Neuronal stem cell (in vitro differentiated cells): Measurements from ENCODE around the gene SPATA20.

Experiments
- DNase-seq: peaks from one replicate; pipeline ENCODE4 v3.0.0-alpha.2; 2013; ENCODE audit warnings: low spot score
- H2AFZ ChIP-seq: one replicate; pipeline ENCODE4 v1.6.1; 2013; ENCODE audit warnings: mild to moderate bottlenecking, low read length, inconsistent platforms
- H2AK5ac ChIP-seq: 2 replicates; pipeline ENCODE4 v1.6.1; 2013; ENCODE audit warnings: low read depth, mild to moderate bottlenecking, inconsistent platforms, low read length, moderate library complexity, mixed read lengths
- H2BK120ac ChIP-seq: 2 replicates; pipeline ENCODE4 v1.6.1; 2013; ENCODE audit warnings: low read depth, mild to moderate bottlenecking, inconsistent platforms, low read length, moderate library complexity, mixed read lengths
- H2BK12ac ChIP-seq: one replicate; pipeline ENCODE4 v1.6.1; 2013; ENCODE audit warnings: low read length, inconsistent platforms
- H2BK15ac ChIP-seq: 2 replicates; pipeline ENCODE4 v1.6.1; 2013; ENCODE audit warnings: mild to moderate bottlenecking, low read length, inconsistent platforms, mixed read lengths
- H2BK5ac ChIP-seq: one replicate; pipeline ENCODE4 v1.6.1; 2013; ENCODE audit warnings: inconsistent platforms, mild to moderate bottlenecking, low read length, moderate library complexity
- H3K14ac ChIP-seq: one replicate; pipeline ENCODE4 v1.6.1; 2013; ENCODE audit warnings: low read length, inconsistent platforms
- H3K18ac ChIP-seq: 2 replicates; pipeline ENCODE4 v1.6.1; 2013; ENCODE audit warnings: low read length, inconsistent platforms
- H3K23ac ChIP-seq: 2 replicates; pipeline ENCODE4 v1.6.1; 2013; ENCODE audit warnings: low read depth, mild to moderate bottlenecking, mixed read lengths, low read length, inconsistent platforms; ENCODE audit not compliant: poor library complexity
- H3K27ac ChIP-seq: replicated peaks from 3 replicates; pipeline ENCODE4 v1.5.1; 2013; ENCODE audit warnings: low read length, inconsistent platforms
- H3K27me3 ChIP-seq, 3 experiments: 2 replicates each; pipeline ENCODE4 v1.6.1; 2013; ENCODE audit warnings: low read length in 3 of 3, mild to moderate bottlenecking in 2 of 3, inconsistent platforms in 1 of 3, low read depth in 1 of 3, mixed read lengths in 1 of 3, moderate library complexity in 1 of 3; ENCODE audit not compliant: control insufficient read depth in 3 of 3, insufficient read depth in 3 of 3
- H3K36me3 ChIP-seq, 2 donors: replicated peaks in 1 of 2; 2 replicates each; pipeline ENCODE4 v1.6.1; 2013; ENCODE audit warnings: low read length in 2 of 2; ENCODE audit not compliant: control insufficient read depth in 2 of 2, insufficient read depth in 2 of 2
- H3K4ac ChIP-seq: 2 replicates; pipeline ENCODE4 v1.6.1; 2013; ENCODE audit warnings: inconsistent platforms, mild to moderate bottlenecking, low read length, moderate library complexity
- H3K4me1 ChIP-seq, 2 donors: 1 replicate in 1 of 2; 2 replicates in 1 of 2; pipeline ENCODE4 v1.6.1; 2013; ENCODE audit warnings: low read length in 2 of 2, low read depth in 1 of 2; ENCODE audit not compliant: control insufficient read depth in 2 of 2, insufficient read depth in 1 of 2
- H3K4me2 ChIP-seq: one replicate; pipeline ENCODE4 v1.6.1; 2013; ENCODE audit warnings: mild to moderate bottlenecking, low read length, inconsistent platforms; ENCODE audit not compliant: insufficient read depth, poor library complexity, severe bottlenecking
- H3K4me3 ChIP-seq, 2 donors: 2 replicates each; pipeline ENCODE4 v1.5.1; 2013; ENCODE audit warnings: low read length in 2 of 2, mild to moderate bottlenecking in 2 of 2, inconsistent platforms in 1 of 2, moderate library complexity in 1 of 2
- H3K79me1 ChIP-seq: one replicate; pipeline ENCODE4 v1.6.1; 2013; ENCODE audit warnings: low read depth, mild to moderate bottlenecking, inconsistent platforms, low read length, moderate library complexity
- H3K9ac ChIP-seq: one replicate; pipeline ENCODE4 v1.6.1; 2013; ENCODE audit warnings: mild to moderate bottlenecking, low read depth, low read length, inconsistent platforms; ENCODE audit not compliant: poor library complexity
- H3K9me3 ChIP-seq, 2 donors: replicated peaks in 1 of 2; 2 replicates each; pipeline versions ENCODE3 to v1.6.1; 2013; ENCODE audit warnings: low read length in 2 of 2, mild to moderate bottlenecking in 2 of 2, inconsistent platforms in 1 of 2, low read depth in 1 of 2, mixed read lengths in 1 of 2, moderate library complexity in 1 of 2; ENCODE audit not compliant: control insufficient read depth in 2 of 2, insufficient read depth in 1 of 2
- H4K8ac ChIP-seq: one replicate; pipeline ENCODE4 v1.6.1; 2013; ENCODE audit warnings: low read depth, mild to moderate bottlenecking, inconsistent platforms, low read length, moderate library complexity
- H4K91ac ChIP-seq: one replicate; pipeline ENCODE4 v1.6.1; 2013; ENCODE audit warnings: low read length, low read depth, mild to moderate bottlenecking, inconsistent platforms; ENCODE audit not compliant: poor library complexity
- WGBS, 2 donors: extraction: QIAGEN DNeasy Blood & Tissue Kit; methylation state at CpG; one replicate each; pipeline ENCODE4 v1.1.7; 2013; ENCODE audit warnings: missing lambda C conversion rate in 2 of 2, mixed read lengths in 1 of 2; ENCODE audit not compliant: insufficient read length in 2 of 2, insufficient replicate concordance in 1 of 2; ENCODE audit errors: extremely low coverage in 2 of 2; 5-methylcytosine and 5-hydroxymethylcytosine counted together

Gene SPATA20

DNA sequence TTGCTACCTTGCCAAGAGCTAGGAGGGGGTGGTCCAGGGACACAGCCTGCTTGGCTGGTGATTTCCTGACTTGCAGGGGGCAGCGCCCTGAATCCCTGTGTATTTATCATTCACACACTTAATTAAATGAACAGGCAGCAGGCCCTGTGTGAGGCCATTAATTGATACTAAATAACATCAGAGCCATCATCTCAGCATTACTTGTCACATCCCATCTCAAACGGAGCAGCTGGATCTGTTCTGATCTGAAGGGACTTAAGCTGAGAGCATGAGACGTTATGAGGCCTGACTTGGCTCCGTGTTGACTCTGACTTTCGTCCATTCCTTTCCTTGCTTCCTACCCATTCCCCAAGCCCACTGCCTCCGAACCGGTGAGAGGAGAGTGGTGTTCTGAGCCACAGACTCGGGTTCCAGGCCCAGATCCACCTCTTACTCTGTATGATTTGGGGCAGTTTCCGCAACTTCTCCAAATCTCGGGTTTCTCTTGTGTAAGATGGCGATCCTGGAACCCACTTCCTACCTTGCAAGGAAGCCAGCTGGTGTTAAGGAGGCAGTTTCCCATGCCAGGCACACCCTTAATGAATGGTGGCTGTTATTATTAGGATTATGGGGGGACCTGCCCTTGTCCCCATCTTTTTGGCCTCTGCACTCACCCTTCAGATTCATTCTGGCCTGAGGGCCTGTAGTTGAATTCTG is 47.3 kb downstream of the SPATA20 start:
- peak overlapping the region; percentile 88 for H2AK5ac ChIP-seq
- no peaks in the 10 kb centered on the region for H3K9me3 ChIP-seq
- peak overlapping the region; percentile 68 for H2BK15ac ChIP-seq
- peak overlapping the region; percentile 9 for H3K18ac ChIP-seq
- no peak for DNase-seq
- peaks cover 0 to 6% (median 0%) of the 10 kb centered on the region in 3 experiments for H3K27me3 ChIP-seq
- no peak overlapping the region for H2BK12ac ChIP-seq
- H3K4me3 ChIP-seq, result no peak overlapping the region
- no peak overlapping the region for H2AFZ ChIP-seq
- no peak overlapping the region for H3K9ac ChIP-seq
- no peak overlapping the region for H4K8ac ChIP-seq
- no peak overlapping the region for H3K27ac ChIP-seq
- no peak overlapping the region for H2BK120ac ChIP-seq
- H3K14ac ChIP-seq, result no peak overlapping the region
- H3K4ac ChIP-seq, result no peak overlapping the region
- no peak overlapping the region for H3K4me2 ChIP-seq
- H2BK5ac ChIP-seq, result no peak overlapping the region
- H3K23ac ChIP-seq, result peak overlapping the region; percentile 52
- peaks cover 0 to 1% of the 10 kb centered on the region in 2 donors for H3K36me3 ChIP-seq
- H4K91ac ChIP-seq, result no peak overlapping the region
- no peaks in the 10 kb centered on the region for H3K79me1 ChIP-seq
- WGBS, 2 donors, result no CpG with 5 or more reads among the region's 11 CpGs
- peaks cover 18 to 33% of the 10 kb centered on the region in 2 donors for H3K4me1 ChIP-seq

DNA sequence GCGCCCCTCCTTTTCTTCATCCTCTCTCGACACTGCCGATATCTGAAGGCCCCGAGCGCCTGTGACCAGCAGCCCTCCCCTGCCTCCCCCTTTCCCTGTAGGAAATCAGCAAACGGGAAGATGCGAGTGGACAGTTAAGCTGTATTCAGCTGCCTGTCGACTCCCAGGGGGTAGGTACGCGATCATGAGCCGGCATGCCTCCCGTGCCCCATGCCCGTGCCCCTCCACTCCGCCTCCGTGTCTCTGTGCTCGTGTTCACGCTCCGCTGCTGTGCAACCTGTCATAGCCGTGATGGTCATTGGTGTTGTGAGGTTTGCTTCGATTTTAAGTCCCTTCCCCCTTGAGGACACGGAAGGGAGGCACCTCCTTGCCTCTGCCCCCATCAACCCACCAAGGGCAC is 47.9 kb downstream of the SPATA20 start:
- Histone ChIP-seq H2BK120ac (no peak overlapping the region), H3K27ac (no peak overlapping the region)

DNA sequence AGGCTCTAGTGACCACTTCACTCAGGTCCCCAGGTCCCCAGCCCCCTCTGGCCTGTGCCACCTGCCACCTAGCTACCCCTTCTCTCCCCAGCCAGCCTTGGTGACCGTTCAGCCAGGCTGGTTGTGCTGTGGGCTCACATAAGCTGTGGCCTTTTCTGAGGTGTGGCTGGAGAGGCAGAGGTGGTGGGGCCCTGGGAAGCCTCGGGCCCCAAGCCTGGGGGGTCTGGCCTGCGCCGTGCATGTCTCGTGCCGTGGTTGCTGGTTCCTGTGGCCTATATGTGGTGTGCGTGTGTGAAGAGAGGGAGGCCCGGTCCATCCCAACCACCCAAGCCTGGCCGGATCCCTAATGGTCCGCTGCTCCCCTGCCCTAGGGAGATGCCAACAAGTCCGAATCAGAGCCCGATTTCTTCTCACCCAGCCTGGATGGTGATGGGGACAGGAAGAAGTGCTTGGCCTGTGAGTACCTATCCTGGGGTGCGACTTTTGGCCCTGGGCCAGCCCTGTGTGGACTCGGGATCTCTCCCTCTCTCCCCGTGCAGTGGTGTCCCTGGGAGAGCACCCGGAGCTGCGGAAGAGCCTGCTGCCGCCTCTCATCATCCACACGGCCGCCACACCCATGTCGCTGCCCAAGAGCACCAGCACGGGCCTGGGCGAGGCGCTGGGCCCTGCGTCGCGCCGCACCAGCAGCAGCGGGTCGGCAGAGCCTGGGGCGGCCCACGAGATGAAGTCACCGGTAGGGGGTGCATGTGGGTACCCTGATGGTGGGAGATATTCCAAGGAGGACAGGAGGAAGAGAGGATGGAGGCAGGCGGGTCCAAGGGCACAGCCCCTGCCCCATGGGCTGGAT is 49.4 kb downstream of the SPATA20 start:
- Histone ChIP-seq H3K4me3 (no peak overlapping the region), H3K79me1 (no peaks in the 10 kb centered on the region), H2BK120ac (peak overlapping the region; percentile 62), H4K91ac (peak overlapping the region; percentile 92), H3K27ac (no peak overlapping the region), H4K8ac (peak overlapping the region; percentile 25), H3K27me3 (peaks cover 0 to 6% (median 0%) of the 10 kb centered on the region in 3 experiments), H2BK12ac (peak overlapping the region; percentile 53), H3K14ac (peak overlapping the region; percentile 39), H3K4me1 (peaks cover 16 to 25% of the 10 kb centered on the region in 2 donors), H2AFZ (no peak overlapping the region), H2BK15ac (peak overlapping the region; percentile 95), H2BK5ac (no peak overlapping the region), H2AK5ac (no peak overlapping the region), H3K9me3 (no peaks in the 10 kb centered on the region), H3K18ac (peak overlapping the region; percentile 90), H3K23ac (peak overlapping the region; percentile 81), H3K4me2 (no peak overlapping the region), H3K4ac (no peak overlapping the region), H3K9ac (peak overlapping the region; percentile 74), H3K36me3 (peaks cover 0 to 1% of the 10 kb centered on the region in 2 donors)
- DNase-seq, result no peak
- WGBS, 2 donors, result no CpG with 5 or more reads among the region's 34 CpGs

More for the DNA sequence above, 47.9 kb downstream of the SPATA20 start:
- H3K4me3 ChIP-seq, result no peak overlapping the region
- no CpG with 5 or more reads among the region's 21 CpGs for WGBS, 2 donors
- peak overlapping the region; percentile 68 for H2BK15ac ChIP-seq
- H3K23ac ChIP-seq, result no peak overlapping the region
- peak overlapping the region; percentile 63 for H2AK5ac ChIP-seq
- H3K9me3 ChIP-seq, result no peaks in the 10 kb centered on the region
- H2AFZ ChIP-seq, result no peak overlapping the region
- peaks cover 0 to 1% of the 10 kb centered on the region in 2 donors for H3K36me3 ChIP-seq
- DNase-seq, result no peak
- H4K8ac ChIP-seq, result no peak overlapping the region
- no peak overlapping the region for H3K4me2 ChIP-seq
- peak overlapping the region; percentile 70 for H3K9ac ChIP-seq
- H3K27me3 ChIP-seq, result peaks cover 0 to 6% (median 0%) of the 10 kb centered on the region in 3 experiments
- no peaks in the 10 kb centered on the region for H3K79me1 ChIP-seq
- no peak overlapping the region for H4K91ac ChIP-seq
- no peak overlapping the region for H2BK5ac ChIP-seq
- H3K4me1 ChIP-seq, result peaks cover 17 to 28% of the 10 kb centered on the region in 2 donors
- no peak overlapping the region for H3K4ac ChIP-seq
- H3K14ac ChIP-seq, result no peak overlapping the region
- peak overlapping the region; percentile 87 for H3K18ac ChIP-seq
- peak overlapping the region; percentile 80 for H2BK12ac ChIP-seq

DNA sequence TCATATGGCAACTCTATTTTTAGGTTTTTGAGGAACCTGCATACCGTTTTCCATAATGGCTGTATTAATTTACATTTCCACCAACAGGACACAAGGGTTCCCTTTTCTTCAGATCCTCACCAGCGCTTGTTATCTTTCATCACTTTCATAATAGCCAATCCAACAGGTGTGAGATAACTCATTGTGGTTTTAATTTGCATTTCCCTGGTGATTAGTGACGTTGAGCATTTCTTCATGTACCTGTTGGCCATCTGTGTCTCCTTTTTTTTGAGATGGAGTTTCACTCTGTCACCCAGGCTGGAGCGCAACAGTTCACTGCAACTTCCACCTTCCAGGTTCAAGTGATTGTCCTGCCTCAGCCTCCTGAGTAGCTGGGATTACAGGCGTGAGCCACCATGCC is 51.5 kb downstream of the SPATA20 start:
- H3K27ac ChIP-seq, result no peak overlapping the region

More for the DNA sequence above, 51.5 kb downstream of the SPATA20 start:
- Histone ChIP-seq H3K36me3 (peaks cover 0 to 1% of the 10 kb centered on the region in 2 donors), H2BK5ac (no peak overlapping the region), H2BK15ac (no peak overlapping the region), H3K18ac (no peak overlapping the region), H3K9me3 (no peaks in the 10 kb centered on the region), H3K4ac (no peak overlapping the region), H3K4me1 (peaks cover 19 to 22% of the 10 kb centered on the region in 2 donors), H3K4me3 (no peak overlapping the region), H3K79me1 (peaks cover 3% of the 10 kb centered on the region), H3K9ac (no peak overlapping the region), H2BK12ac (no peak overlapping the region), H3K14ac (no peak overlapping the region), H2AK5ac (no peak overlapping the region), H4K91ac (no peak overlapping the region), H3K27me3 (peaks cover 0 to 6% (median 0%) of the 10 kb centered on the region in 3 experiments), H2BK120ac (no peak overlapping the region), H3K23ac (no peak overlapping the region), H4K8ac (no peak overlapping the region), H3K4me2 (no peak overlapping the region), H2AFZ (no peak overlapping the region)
- WGBS, 2 donors, result no CpG with 5 or more reads among the region's 5 CpGs
- no peak for DNase-seq
